HL-60 (cell line): Measurements from ENCODE around the gene CELSR2.

Experiments used
- GABPA ChIP-seq: IDR thresholded peaks from 2 replicates; pipeline ENCODE4 v1.6.1; 2012; ENCODE audit warnings: low read depth
- POLR2AphosphoS5 ChIP-seq: IDR thresholded peaks from 2 replicates; pipeline ENCODE4 v1.6.1; 2012; ENCODE audit warnings: low read depth
- TF ChIP-seq, protein P1 (sequence below): IDR thresholded peaks from one replicate; pipeline ENCODE4 v1.5.1; 2011; ENCODE audit warnings: low read length, control low read depth, inconsistent platforms; ENCODE audit not compliant: insufficient read depth
- TF ChIP-seq, protein P2 (sequence below): IDR thresholded peaks from 2 replicates; pipeline ENCODE4 v1.6.1; 2012; ENCODE audit warnings: low read depth; ENCODE audit not compliant: insufficient replicate concordance

DNA sequence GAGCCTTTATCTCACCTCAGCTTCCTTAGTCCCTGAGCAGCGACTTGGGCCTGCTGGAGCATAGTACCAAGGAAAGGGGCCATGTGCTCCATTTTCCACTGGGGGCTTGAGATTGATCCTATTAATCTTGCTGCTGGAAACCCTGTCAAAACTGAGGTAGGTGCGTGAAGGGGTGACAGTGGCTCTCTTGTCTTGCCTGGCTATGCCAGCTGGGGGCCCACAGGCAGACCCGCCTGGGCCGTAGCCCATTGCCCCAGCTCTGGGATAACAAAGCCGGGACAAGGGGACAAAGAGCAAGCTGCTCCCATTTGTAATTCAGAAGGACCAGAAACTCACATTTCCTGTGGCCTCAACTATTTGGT lies 10.3 kb upstream of the CELSR2 start:
- TF ChIP-seq, protein P1, sequence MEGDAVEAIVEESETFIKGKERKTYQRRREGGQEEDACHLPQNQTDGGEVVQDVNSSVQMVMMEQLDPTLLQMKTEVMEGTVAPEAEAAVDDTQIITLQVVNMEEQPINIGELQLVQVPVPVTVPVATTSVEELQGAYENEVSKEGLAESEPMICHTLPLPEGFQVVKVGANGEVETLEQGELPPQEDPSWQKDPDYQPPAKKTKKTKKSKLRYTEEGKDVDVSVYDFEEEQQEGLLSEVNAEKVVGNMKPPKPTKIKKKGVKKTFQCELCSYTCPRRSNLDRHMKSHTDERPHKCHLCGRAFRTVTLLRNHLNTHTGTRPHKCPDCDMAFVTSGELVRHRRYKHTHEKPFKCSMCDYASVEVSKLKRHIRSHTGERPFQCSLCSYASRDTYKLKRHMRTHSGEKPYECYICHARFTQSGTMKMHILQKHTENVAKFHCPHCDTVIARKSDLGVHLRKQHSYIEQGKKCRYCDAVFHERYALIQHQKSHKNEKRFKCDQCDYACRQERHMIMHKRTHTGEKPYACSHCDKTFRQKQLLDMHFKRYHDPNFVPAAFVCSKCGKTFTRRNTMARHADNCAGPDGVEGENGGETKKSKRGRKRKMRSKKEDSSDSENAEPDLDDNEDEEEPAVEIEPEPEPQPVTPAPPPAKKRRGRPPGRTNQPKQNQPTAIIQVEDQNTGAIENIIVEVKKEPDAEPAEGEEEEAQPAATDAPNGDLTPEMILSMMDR = no peak
- TF ChIP-seq POLR2AphosphoS5 (no peak), GABPA (no peak)
- TF ChIP-seq, protein P2, sequence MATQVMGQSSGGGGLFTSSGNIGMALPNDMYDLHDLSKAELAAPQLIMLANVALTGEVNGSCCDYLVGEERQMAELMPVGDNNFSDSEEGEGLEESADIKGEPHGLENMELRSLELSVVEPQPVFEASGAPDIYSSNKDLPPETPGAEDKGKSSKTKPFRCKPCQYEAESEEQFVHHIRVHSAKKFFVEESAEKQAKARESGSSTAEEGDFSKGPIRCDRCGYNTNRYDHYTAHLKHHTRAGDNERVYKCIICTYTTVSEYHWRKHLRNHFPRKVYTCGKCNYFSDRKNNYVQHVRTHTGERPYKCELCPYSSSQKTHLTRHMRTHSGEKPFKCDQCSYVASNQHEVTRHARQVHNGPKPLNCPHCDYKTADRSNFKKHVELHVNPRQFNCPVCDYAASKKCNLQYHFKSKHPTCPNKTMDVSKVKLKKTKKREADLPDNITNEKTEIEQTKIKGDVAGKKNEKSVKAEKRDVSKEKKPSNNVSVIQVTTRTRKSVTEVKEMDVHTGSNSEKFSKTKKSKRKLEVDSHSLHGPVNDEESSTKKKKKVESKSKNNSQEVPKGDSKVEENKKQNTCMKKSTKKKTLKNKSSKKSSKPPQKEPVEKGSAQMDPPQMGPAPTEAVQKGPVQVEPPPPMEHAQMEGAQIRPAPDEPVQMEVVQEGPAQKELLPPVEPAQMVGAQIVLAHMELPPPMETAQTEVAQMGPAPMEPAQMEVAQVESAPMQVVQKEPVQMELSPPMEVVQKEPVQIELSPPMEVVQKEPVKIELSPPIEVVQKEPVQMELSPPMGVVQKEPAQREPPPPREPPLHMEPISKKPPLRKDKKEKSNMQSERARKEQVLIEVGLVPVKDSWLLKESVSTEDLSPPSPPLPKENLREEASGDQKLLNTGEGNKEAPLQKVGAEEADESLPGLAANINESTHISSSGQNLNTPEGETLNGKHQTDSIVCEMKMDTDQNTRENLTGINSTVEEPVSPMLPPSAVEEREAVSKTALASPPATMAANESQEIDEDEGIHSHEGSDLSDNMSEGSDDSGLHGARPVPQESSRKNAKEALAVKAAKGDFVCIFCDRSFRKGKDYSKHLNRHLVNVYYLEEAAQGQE = no peak
